Left hindlimb (tissue), 1 donor: ENCODE data around the gene BTG3.

ENCODE experiments used
- DNase-seq: peaks from one replicate; pipeline ENCODE4 v3.0.0-alpha.2; 2018

BTG3 gene

DNA sequence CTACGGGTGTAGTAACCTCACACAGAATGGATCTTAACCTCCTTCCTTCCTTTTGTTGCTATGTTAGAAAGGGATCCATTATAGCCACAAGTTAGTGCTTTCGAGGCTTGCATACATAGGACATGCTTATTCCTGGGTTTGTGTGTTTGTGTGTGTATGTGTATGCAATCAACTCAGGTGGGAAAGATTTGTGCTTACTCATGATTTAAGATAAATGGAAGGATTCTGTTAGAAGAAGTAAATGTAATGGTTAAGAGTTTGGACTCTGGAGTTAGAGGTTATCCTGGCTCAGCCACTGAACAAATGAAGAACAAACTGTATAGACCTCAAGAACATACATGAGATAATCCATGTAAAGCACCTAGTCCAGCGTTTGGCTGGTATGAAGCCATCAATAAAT, 28.8 kb downstream of the BTG3 start:
- no peak for DNase-seq

DNA sequence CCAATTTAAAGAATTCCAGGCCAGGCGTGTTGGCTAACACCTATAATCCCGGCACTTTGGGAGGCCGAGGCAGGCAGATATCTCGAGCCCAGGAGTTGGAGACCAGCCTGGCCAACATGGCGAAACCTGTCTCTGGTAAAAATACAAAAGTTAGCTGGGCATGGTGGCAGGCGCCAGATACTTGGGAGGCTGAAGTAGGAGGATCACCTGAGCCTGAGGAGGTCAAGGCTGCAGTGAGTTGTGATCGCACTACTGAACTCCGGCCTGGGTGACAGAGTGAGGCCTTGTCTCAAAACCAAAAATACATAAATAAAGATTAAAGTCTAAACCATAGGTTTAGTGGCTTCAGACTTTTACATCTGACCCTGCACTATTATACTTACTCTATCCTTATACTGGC, 32.4 kb downstream of the BTG3 start:
- no peak for DNase-seq

DNA sequence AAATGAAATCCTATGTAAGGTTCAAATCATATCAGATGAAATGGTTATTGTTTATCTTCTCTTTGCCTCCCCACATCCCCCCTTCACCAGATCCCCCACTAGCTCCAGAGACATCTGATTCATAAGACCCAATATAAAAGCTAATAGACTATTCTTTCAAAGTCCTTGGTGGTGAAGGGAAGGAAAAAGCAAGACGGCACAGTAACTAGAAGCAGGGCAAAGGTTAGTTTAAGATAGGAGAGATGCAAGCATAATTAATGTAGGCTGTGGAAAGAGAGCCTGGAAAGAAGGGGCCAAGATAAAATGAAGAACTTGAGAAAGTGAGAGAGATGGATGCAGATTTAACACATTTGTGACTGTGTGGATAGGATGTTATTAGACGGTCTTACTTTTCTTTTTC, 33.8 kb downstream of the BTG3 start:
- no peak for DNase-seq

DNA sequence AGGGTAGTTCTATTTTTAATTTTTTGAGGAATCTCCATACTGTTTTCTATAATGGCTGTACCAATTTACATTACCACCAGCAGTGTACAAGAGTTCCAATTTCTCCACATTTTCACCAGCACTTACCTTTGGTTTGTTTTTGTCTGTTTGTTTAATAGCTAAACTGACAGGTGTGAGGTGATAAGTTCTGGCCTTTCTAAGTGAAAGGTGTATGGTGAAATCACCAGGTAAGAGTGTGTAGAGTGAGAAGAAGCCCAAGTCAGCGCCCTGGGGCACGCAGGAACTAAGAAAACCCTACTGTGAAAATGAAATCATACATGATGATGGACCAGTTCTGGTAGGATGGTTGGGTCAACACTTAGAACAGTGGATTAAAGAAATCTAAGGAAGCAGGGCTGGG, 34.5 kb downstream of the BTG3 start:
- DNase-seq = no peak

DNA sequence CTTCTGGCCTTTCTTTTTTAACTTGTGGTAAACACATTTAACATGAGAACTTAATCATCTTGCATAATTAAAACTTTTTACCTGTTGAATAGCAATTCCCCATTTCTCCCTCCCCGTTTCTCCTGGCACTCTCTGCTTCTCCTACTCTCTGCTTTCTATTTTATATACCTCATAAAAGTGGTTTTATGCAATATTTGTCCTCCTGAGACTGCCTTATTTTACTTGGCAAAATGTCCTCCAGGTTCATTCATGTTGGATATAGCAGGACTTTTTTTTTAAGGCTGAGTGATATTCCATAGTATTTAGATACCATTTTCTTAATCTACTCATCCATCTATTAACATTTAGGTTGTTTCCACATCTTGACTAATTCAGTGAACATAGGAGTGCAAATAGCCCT, 35.0 kb downstream of the BTG3 start:
- no peak for DNase-seq

DNA sequence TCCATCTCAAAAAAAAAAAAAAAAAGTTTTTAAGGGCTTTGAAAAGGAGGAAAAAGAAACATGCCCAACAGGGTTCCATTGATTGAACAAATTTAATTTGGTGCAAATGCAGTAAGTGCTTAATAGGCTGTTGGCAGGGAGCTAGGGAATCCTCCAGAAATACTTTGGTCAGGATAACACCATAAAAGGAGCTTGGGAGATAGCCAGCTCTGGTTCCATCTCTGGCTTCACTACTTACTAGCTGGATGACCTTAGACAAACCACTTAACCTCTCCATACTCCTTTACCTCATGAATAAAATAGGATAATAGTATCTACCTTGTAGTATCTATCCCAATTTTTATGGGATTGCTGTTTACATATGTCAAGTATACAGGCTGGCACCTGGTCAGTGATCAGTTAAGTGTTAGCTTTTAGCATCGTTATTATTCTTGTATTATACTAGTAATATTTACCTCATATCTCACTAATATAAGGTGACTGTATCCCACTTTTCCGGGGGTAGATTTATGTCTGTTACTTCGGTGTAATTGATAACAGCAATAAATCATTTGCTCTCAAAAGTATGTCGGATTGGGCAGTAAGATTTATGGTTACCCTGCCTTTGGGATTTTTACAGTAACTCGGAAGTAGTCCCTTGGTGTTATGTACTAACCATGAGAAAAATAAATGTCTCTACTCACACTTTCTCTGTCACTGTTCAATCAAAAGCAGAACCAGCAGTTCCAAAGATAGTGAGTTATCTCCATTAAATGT, 36.4 kb downstream of the BTG3 start:
- DNase-seq = no peak

DNA sequence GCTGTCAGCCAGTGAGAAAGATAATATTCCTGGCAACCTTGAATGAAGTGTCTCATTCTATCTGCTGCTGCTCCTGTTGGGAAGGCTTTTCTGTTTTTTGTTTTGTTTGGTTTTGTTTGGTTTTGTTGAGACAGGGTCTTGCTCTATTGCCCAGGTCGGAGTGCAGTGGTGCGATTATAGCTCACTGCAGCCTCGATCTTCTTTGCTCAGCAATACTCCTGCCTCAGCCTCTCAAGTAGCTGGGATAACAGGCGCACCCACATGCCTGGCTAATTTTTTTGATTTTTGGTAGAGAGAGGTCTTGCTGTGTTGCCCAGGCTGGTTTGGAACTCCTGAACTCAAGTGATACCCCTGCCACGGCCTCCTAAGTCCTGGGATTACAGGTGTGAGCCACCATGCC, 37.6 kb downstream of the BTG3 start:
- no peak for DNase-seq

DNA sequence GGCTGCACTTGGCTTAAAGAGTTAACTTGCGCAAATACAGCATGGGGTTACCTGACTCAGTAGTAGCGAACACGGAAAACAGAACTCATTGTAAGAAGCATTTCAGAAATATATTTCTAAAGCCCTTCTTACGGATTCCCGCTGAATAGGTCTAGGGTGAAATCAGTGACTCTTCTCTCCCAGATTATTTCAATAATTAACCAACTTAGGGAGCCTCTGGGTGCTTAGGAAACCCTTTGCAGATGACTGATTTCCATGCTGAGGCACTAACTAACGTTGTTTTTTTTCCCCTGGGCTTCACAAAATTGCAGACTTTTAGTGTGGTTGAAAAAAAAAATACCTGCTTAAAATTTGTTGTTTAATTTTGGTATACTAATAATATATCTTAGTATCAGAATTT, 40.3 kb downstream of the BTG3 start:
- no peak for DNase-seq

DNA sequence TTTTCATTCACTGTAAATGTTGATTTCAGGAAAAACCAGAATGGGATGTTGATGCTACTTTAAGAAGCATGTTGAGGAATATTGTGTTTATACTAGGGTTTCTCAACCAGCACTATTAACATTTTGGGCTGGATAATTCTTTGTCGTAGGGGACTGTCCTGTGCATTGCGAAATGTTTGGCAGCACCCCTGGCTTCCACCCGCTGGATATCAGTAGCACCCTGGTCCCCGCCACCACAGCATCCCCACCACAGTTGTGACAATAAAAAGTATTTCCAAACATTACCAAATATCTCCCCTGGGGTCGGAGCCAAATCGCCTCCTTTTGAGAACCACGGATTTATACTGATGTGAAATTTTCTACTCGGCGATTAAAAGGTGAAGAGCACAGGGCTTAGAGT, 41.9 kb downstream of the BTG3 start:
- no peak for DNase-seq

DNA sequence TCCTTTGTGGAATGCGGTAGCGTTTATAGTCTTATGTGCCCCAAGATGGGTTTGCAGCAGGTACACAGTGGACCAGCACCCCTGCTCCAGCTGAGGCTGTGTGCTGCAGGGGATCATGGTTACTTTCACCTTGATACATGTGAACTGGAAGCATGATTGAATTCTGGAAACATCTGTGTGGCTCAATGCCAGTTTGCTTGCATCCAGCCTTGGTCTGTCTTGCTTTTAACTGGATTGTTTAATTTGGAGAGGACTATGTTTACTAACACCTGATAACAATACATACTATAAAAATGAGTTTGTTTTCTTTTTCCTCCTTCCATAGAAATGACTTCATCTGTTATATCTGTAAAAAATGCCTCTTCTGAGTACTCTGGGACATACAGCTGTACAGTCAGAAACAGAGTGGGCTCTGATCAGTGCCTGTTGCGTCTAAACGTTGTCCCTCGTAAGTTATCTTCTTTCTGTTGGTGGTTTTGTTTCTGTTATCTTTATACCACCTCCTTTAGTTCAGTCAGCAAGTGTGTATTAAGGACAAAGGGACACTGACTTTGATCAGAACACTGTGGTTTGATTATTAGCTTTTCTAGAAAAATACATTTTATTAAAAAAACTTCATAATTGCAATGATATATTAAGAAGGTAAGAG, 52.2 kb downstream of the BTG3 start:
- no peak for DNase-seq

DNA sequence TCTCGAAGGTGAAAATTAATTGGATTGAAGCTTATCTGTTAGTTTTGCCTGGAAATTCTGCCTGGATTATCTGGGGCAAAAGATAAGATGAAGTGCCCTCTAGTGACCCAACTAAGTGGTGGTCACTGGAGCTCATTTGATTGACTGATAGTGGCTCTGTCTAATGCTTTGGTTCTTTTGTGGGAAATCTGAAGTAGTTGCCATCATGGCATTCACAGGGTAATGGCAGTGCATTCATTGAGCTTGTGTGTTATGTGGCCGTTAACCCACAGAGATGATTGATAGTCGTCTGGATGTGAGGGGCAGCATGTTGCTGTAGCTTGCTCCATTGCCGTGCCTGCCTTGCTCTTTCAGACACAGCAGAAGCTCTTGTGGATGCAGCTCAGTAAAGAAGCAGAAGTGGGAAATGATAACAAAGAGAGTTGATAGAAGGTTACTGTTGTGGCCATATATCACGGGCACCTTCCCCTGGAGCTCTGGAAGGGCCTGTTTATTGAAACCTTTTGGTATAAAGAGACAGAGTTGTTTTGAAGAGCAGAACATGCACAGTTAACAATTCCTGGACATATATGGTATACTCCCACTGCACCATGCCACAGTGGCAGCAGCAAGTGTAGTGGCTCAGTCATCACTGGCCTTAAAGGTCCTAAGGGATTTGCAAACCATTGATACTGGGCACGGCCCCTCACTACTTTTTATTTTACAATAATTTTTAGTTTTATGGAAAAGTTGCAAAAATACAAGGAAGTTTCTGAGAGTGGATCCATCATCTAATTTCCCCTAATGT, 57.8 kb downstream of the BTG3 start:
- no peak for DNase-seq

DNA sequence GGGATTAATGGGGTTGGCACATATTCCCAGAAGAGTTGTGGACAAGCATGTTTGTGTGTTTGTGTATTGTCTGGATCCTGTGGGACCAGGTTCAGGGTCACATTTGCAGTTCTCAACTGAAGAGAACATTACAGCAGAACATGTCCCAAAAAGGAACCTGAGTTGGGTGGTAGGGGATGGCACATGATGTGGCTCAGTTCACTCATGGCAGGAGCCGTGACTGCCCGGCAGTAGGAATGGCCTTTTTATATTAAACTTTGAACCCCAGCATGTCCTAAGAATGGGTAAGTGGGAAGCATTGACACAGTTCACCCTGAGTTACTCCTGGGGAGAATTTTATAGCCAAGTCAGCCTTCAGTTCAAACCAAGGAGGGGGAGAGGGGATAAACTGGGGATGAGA, 58.6 kb downstream of the BTG3 start:
- no peak for DNase-seq

DNA sequence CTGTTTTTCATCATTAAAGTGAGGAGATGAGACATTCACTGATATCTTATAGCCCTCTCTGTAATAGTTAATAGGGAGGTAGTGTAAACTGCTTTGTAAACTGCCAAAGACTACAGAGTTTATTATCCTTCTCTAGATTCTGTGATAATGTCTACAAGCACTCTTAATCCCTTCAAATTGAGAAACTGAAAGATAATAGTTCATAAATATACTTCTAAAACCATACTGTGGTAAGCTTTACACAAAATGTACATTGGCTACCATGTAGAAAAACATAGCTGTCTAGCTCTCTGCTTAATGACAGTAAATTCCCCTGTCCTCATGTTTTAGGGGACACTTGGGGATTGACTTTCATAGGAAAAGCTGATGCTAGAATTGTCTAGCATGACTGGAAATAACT, 60.3 kb downstream of the BTG3 start:
- DNase-seq = no peak

DNA sequence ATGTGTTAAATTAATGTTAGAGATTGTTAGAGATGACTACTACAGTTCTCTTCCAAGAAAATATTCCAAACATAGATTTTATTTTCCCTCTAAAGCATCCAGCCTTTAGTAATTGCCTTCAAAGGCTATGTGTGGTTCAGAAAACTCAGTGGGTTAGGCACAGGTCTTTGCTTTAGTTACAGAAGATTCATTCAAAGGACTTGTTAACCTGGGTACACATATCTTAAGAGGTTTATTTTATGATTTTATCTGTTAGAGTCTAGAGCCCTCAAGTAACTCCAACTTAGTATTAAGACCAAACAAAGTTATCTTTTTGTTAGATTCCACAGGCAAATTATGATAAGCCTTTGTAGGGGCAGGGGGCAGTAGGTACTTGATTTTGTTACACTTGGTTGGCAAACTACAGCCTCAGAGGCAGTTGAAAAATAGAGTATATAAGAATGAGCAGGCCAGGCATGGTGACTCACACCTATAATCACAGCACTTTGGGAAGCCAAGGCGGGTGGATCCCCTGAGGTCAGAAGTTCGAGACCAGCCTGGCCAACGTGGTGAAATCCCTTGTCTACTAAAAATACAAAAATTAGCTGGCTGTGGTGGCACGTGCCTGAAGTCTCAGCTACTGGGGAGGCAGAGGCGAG, 61.9 kb downstream of the BTG3 start:
- DNase-seq = no peak

DNA sequence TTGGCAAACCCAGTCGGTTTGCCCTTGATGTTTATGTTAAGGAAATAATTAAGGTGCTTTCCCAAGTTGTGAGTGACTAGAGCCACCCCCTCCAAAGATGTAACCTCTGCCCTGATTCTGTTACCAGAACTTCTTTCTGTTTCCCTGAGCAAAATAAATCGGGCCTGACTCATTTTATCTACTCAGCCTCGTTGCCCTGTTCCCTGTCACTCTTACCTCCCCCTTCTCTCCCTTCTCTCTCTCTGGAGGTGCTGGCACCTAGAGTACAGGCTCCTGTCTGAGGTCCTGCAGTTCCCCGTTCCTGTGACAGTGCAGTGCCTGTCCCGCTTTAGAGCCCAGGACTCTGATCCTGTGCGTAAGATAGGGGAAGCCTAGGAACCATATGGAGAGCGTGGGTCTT, 64.4 kb downstream of the BTG3 start:
- no peak for DNase-seq

DNA sequence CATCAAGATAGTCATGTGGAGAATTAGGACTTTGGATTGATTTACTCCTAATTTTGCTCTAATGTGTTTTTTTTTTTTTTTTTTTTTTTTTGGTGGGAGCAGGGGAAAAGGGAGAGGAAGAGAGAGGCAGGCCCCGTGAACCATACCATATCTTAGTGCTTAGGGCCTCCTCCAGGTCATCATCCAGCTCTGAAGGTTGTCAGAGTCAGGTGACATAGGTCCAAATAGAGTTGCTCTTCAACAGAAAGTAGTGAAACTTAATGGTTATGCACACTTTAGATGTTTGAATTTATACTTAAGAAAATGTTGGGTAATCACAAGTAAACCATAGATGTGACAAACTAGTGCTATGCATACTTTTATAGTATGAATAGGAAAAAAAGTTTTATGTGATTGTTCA, 67.7 kb downstream of the BTG3 start:
- no peak for DNase-seq
